Stimulated activated effector memory CD8-positive, alpha-beta T cell treated with anti-CD3 and anti-CD28 coated beads, Interleukin-12 subunit alpha, Interleukin-12 subunit beta, amount 100 ng/mL, for 72 hours (primary cell): ENCODE data around the gene HRC.
"Not testable (repeated sequence)": the region's sequence is repeated elsewhere in the genome, so short reads cannot be mapped to it uniquely, and the experiment has no call there.

Experiments
- ATAC-seq: fragments of 150-1000 bp; cut with Tn5 transposase; 2 replicates; pipeline ENCODE4 v1.10.0; 2021
- DNase-seq, 2 donors: peaks; one replicate each; pipeline ENCODE4 v3.0.0; 2021 to 2022; ENCODE audit warnings: low spot score in 2 of 2
- H3K27ac Mint-ChIP-seq: one replicate; pipeline ENCODE4 v1.8.0; 2022; ENCODE audit warnings: mild to moderate bottlenecking, mixed read lengths
- H3K36me3 Mint-ChIP-seq: one replicate; pipeline ENCODE4 v1.8.0; 2022; ENCODE audit warnings: mild to moderate bottlenecking, mixed read lengths
- H3K4me1 Mint-ChIP-seq: one replicate; pipeline ENCODE4 v1.8.0; 2022; ENCODE audit warnings: mixed read lengths
- H3K4me3 Mint-ChIP-seq: one replicate; pipeline ENCODE4 v1.8.0; 2022; ENCODE audit warnings: mild to moderate bottlenecking, mixed read lengths
- H3K9me3 Mint-ChIP-seq: one replicate; pipeline ENCODE4 v1.8.0; 2022; ENCODE audit warnings: mixed read lengths

The HRC gene

DNA sequence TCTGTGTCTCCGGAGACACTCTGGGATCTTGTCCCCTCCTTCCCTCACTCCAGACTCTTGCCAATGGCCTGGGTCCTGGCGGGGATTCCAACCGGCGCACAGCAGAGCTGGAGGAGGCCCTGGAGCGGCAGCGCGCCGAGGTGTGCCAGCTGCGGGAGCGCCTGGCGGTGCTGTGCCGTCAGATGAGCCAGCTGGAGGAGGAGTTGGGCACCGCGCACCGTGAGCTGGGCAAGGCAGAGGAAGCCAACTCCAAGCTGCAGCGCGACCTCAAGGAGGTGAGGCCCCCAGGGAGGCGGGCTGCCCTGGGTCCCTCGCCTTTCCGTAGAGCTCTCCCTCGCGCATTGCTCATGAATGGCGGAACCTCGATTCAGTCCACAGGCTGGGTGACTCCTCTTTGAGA lies 24.9 kb downstream of the HRC start:
- no peaks in the 10 kb centered on the region for H3K9me3 Mint-ChIP-seq

DNA sequence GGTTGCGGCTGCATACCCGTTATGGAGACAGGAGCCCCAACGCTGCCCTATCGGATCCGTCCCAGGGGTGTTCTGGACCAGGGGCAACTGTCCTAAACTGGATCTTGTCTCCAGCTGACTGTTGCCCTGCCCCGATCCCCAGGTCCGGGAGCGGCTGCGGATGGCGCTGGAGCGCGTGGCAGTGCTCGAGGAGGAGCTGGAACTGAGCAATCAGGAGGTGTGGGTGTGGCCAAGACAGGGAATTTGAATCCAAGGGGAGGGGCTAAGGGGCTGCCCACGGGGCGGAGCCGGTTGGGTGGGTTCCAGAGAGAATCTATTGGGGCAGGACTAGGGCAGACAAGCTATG lies 26.0 kb downstream of the HRC start:
- Mint-ChIP-seq H3K27ac (no peak overlapping the region), H3K36me3 (peaks cover 7% of the 10 kb centered on the region), H3K9me3 (no peaks in the 10 kb centered on the region), H3K4me3 (peak overlapping the region; percentile 71), H3K4me1 (peaks cover 34% of the 10 kb centered on the region)
- ATAC-seq, result no peak
- DNase-seq, result no peak

More for the DNA sequence above, 24.9 kb downstream of the HRC start:
- Mint-ChIP-seq H3K36me3 (peaks cover 12% of the 10 kb centered on the region), H3K27ac (no peak overlapping the region), H3K4me3 (no peak overlapping the region), H3K4me1 (peaks cover 41% of the 10 kb centered on the region)
- ATAC-seq (no peak), DNase-seq (no peak)

DNA sequence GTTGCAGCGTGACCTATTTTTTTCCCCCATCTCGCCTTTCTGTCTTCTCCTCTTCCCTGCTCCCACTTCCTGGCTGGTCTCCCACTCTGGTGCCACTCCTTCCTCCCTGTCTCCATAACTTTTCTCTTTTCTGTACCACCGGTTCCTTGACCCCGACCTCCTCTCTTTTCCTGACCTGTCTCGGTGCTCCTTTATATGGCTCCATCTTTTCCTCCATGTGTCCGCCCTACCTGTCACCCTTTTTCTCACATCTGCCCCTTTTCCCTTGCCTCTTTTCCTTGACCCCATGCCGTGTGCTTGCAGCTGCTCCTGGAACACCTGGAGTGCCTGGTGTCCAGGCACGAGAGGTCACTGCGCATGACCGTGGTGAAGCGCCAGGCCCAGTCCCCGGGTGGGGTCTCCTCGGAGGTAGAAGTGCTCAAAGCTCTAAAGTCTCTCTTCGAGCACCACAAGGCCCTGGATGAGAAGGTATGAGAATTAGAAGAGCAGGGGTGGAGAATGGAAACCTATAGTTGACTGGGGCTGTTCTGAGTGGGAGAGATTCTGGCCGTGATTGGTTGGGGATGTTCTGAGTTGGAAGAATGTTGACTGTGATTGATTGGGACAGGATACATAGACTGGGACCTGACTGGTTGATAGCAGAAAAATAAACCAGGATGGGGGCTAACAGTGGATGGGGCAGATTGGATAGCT lies 26.5 kb downstream of the HRC start:
- Mint-ChIP-seq H3K4me3 (peak overlapping the region; percentile 71), H3K36me3 (peaks cover 6% of the 10 kb centered on the region), H3K4me1 (peaks cover 29% of the 10 kb centered on the region), H3K27ac (peak overlapping the region; percentile 22), H3K9me3 (no peaks in the 10 kb centered on the region)
- no peak for DNase-seq
- no peak for ATAC-seq

DNA sequence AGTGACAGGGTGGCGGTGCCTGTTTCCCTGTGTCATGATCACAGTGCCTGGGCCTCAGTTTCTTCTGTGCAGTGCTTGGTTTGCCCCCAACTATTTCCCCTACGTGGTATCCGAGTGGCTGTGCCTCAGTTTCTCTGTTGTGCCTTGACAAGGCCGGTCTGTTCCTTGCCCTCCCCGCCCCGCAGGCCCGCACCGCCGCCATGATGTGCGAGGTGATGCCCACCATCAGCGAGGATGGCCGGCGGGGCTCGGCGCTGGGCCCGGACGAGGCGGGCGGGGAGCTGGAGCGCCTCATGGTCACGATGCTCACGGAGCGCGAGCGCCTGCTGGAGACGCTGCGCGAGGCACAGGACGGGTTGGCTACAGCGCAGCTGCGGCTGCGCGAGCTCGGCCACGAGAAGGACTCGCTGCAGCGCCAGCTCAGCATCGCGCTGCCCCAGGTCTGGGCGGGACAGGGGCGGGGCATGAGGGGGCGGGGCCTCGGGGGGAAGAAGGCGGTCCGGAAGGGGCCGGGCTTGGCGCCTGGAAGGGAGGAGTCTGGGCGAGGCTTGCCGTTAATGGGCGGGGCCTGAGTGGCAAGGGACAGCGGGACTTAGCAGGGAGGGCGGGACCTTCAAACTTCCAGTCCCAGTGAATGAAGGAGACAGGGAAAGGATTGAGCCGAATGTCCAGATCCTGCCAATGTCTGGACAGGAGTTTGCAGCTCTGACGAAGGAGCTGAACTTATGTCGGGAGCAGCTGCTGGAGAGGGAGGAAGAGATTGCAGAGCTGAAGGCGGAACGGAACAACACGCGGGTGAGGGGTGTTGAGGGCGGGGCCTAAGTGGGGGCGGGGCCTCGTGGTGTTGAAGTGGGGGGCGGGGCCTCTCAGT lies 27.3 kb downstream of the HRC start:
- Mint-ChIP-seq H3K4me1 (peaks cover 22% of the 10 kb centered on the region), H3K4me3 (peak overlapping the region; percentile 71), H3K9me3 (no peaks in the 10 kb centered on the region), H3K27ac (peak overlapping the region; percentile 22), H3K36me3 (peaks cover 6% of the 10 kb centered on the region)
- ATAC-seq, result peak; percentile 97
- peak; percentile 89 to 98 for DNase-seq

DNA sequence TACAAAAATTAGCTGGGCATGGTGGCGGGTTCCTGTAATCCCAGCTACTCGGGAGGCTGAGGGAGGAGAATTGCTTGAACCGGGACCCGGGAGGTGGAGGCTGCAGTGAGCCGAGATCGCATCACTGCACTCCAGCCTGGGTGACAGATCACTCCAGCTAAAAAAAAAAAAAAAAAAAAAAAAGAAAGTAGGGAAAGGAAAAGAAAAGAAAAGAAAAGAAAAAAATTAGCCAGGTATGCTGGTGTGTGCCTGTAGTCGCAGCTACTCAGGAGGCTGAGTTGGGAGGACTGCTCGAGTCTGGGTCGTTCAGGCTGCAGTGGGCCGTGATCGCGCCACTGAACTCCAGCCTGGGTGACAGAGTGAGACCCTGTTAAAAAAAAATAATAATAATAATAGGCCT lies 28.0 kb downstream of the HRC start:
- H3K4me1 Mint-ChIP-seq, result peaks cover 17% of the 10 kb centered on the region
- H3K36me3 Mint-ChIP-seq, DNase-seq, H3K27ac Mint-ChIP-seq, H3K9me3 Mint-ChIP-seq, ATAC-seq: not testable (repeated sequence)
- H3K4me3 Mint-ChIP-seq, result peak overlapping the region; percentile 71

DNA sequence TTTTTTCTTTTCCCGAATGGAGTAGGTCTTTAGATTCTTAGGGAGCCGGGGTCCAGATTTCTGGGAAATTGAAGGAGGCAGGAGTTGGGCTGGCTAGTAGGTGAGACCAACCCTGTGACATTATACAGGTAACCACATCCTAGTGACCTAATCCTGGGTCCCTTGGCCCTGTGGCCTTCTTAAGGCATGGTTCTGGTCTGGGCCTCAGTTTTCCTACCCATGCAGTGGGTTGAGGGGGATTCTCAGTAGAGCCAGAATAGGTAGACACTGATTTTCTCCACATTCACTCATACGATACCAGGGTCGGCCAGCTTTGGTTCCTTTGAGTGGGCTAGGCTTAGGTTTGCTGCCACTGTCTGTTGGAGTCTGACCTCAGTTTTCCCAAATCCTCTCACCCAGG lies 28.6 kb downstream of the HRC start:
- no peak for ATAC-seq
- no peak for DNase-seq
- H3K36me3 Mint-ChIP-seq, result peaks cover 6% of the 10 kb centered on the region
- H3K9me3 Mint-ChIP-seq, result no peaks in the 10 kb centered on the region
- H3K27ac Mint-ChIP-seq, result no peak overlapping the region
- H3K4me1 Mint-ChIP-seq, result peaks cover 17% of the 10 kb centered on the region
- H3K4me3 Mint-ChIP-seq, result peak overlapping the region; percentile 71

DNA sequence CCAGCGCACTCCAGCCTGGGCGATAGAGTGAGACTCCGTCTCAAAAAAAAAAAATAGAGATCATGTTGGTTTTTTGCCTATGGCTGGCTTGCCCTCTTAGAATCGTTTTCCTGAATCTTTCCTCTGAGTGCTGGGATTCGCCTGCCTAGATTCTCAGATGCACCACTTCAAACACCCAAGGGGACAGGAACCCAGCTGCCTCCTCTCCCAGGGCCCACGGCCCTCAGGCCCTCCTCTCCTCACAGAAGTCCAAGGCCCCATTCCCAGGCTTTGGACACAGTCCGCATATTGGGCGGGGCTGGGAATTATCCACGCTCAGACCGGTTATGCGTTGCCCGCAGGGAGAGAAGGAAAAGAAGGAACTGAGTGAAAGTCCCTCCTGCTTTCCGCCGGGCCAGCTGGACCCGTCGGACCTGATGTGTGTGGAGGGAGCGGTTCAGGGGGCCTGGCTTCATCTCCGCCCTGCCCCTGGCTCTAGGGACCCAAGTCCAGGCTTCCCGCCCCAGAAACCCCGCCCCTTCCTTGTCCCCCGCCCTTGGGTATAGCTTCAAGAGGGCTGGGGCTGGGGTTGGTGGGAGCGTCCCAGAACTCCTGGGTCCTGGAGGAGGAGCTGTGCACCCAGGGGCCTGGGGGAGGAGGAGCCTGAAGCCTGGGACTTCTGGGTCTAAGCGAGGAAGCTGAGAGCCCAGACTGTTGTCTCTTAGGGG lies 30.0 kb downstream of the HRC start:
- Mint-ChIP-seq H3K4me3 (no peak overlapping the region), H3K27ac (no peak overlapping the region), H3K9me3 (no peaks in the 10 kb centered on the region), H3K4me1 (peaks cover 27% of the 10 kb centered on the region), H3K36me3 (peaks cover 6% of the 10 kb centered on the region)
- no peak for DNase-seq
- no peak for ATAC-seq

DNA sequence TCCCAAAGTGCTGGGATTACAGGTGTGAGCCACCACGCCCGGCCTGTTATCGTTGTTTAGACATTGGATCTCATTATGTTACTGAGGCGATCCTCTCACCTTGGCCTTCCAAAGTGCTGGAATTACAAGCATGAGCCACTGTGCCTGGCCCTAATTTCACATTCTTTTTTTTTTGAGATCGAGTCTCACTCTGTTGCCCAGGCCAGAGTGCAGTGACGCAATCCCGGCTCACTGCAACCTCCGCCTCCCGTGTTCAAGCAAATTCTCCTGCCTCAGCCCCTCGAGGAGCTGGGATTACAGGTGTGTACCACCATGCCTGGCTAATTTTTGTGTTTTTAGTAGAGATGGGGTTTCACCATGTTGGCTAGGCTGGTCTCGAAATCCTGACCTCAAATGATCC lies 31.9 kb downstream of the HRC start:
- H3K4me3 Mint-ChIP-seq, ATAC-seq, H3K27ac Mint-ChIP-seq, H3K9me3 Mint-ChIP-seq, H3K36me3 Mint-ChIP-seq, DNase-seq: not testable (repeated sequence)
- H3K4me1 Mint-ChIP-seq, result peaks cover 21% of the 10 kb centered on the region

DNA sequence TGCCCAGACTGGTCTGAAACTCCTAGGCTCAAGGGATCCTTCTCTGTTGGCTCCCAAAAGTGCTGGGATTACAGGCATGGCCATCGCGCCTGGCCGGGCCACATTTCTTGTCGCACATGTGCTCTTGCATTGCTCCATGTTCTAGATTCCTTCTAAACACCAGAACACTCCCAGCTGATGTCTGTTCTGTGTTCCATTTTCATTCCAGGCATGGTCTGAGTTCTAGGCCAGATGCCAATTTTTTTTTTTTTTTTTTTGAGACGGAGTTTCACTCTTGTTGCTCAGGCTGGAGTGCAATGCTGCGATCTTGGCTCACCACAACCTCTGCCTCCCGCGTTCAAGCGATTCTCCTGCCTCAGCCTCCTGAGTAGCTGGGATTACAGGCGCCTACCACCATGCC lies 33.4 kb downstream of the HRC start:
- peaks cover 28% of the 10 kb centered on the region for H3K4me1 Mint-ChIP-seq
- not testable (repeated sequence) for H3K27ac Mint-ChIP-seq, H3K4me3 Mint-ChIP-seq, H3K36me3 Mint-ChIP-seq, H3K9me3 Mint-ChIP-seq, DNase-seq, ATAC-seq

DNA sequence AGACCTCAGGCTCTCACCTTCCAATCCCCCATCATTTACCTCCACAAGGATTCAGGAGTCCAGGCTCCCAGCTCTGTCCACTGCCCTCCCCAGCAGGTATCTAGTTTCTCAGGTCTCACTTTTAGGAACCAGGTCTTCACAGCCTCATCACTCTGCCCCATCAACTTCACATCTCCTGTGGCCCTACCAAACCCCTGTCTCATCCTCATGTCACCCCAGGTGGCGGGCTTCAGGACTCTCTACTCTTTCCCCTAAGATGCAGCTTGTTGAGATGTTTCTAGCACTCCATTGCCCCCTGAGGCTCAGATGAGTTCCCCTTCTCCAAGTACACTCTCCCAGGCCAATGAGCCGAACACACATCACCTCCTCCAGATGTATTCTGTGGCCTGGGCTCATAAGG lies 34.3 kb downstream of the HRC start:
- H3K4me1 Mint-ChIP-seq, result peaks cover 37% of the 10 kb centered on the region
- H3K4me3 Mint-ChIP-seq, result peak overlapping the region; percentile 85
- DNase-seq (no peak), ATAC-seq (no peak)
- no peaks in the 10 kb centered on the region for H3K9me3 Mint-ChIP-seq
- H3K36me3 Mint-ChIP-seq, result no peaks in the 10 kb centered on the region
- peak overlapping the region; percentile 32 for H3K27ac Mint-ChIP-seq

DNA sequence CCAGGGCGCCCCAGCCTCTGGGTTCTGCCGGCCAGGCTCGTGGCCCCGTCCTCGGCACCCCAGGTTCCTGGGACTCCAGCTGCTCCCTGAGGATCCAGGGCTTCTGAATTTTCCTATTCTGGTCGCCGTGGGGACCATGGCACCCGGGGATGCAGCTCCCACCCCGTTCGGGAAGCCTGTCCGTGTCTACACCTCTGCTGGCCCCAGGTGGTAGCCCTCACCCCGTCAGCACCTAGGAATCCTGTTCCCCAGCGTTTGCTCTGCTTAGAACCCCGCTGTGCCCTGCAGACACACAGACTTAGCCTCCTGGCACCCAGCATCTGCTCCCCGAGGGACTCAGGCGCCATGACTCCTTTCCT lies 34.9 kb downstream of the HRC start:
- Mint-ChIP-seq H3K4me3 (peak overlapping the region; percentile 85), H3K9me3 (no peaks in the 10 kb centered on the region), H3K4me1 (peaks cover 39% of the 10 kb centered on the region), H3K27ac (peak overlapping the region; percentile 32), H3K36me3 (no peaks in the 10 kb centered on the region)
- ATAC-seq (no peak), DNase-seq (no peak)

DNA sequence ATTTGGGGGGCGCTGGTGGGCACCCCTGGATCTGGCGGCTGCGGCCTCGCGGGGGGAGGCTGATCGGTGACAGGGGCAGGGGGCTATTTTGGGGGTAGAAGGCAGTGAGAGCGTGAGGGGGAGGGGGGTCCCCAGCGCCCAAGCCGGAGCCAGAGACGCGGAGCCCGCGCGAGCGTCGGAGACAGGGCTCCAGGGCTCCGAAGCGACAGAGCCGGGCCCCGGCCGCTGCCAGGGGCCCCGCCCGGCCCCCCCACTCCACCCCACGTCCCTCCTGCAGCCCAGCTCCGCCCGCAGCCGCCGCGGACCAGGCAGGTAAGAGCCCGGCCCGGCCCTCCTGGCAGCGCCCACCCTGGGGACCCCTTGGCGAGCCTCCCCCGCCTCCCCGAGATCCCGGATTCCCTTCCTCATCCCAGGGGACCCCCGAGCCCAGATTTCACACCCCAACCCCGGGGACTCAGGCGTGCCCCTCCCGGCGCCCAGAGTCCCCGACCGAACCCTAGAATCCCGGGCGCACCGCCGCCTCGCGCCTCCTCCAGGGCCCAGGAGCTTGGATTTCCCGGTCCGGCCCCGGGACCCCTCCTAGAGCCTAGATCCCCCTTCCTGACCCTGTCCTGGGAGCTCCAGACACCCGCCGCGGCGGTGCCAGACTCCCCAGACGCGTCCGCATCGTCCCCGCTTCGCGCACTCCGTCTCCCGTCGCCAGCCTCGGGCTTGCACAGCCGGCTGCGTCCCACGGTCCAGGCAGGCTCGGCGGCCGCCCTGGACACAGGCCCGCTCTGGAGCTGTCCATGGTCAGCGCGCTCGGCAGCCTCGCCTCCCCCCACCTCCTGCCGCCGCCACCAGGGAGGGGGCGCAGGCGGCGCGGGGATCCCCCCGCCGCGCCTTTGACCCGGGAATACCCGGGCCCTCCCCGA lies 35.5 kb downstream of the HRC start, which contains the start of gene PPFIA3:
PPFIA3 (plus strand) TSS at position 134 of the 914 bp plus-strand sequence. CDS start 8,330 bp downstream, outside the sequence.
- H3K9me3 Mint-ChIP-seq, result no peaks in the 10 kb centered on the region
- ATAC-seq (peak; percentile 14), DNase-seq (peak; percentile 29 to 66)
- H3K27ac Mint-ChIP-seq, result peak within 1 kb of the TSS; percentile 93
- peaks cover 43% of the 10 kb centered on the region for H3K4me1 Mint-ChIP-seq
- H3K4me3 Mint-ChIP-seq, result peak within 1 kb of the TSS; percentile 85
- H3K36me3 Mint-ChIP-seq, result no peaks in the 10 kb centered on the region

DNA sequence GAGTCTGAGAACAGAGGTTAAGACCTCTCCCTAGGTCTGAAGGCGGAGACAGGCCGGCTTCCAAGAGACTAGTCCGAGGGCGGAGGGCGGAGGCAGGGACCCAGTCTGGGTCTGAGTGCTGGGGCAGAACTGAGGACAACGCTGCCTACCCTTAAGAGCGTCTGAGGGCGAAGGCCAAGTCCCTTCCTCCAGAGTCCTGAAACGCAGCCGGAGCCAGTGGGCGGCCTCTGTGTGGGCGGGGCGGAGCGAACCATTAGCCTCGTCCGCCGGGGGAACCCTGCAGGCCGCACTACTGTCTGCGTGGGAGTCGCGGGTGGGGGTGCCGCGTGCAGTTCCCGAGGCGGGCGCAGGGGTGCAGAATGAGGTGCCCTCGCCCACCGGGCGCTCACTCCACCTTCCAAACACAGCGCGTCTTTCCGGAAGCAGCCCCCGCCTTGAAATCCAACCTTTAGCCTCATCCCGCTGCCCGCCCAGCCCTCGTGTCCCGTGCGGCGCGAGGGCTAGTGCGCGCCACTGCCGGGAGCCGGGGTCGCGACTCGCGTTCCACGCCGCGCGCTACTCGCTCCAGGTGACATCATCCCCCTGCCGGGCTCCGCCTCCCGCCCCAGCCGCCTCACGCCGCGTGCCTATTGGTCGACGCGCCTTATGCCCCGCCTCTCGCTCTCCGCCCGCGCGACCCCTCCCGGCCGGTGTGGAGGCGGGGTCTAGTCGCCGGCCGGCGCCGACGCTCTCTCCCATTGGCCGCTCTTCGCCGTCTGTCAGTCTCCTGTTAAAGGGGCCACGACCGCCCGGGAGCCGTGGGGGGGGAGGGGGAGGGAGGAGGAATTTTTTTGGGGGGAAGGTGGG lies 36.4 kb downstream of the HRC start, which contains the start of gene C19orf73:
C19orf73 (minus strand) TSS at position 579 of the 846 bp plus-strand sequence; CDS start at position 458, 121 bp downstream.
- Mint-ChIP-seq H3K4me3 (peak within 1 kb of the TSS; percentile 85), H3K4me1 (peaks cover 46% of the 10 kb centered on the region)

More for the DNA sequence above, 36.4 kb downstream of the HRC start, which contains the start of gene C19orf73:
- H3K36me3 Mint-ChIP-seq, result no peaks in the 10 kb centered on the region
- ATAC-seq, result peak; percentile 84
- peak within 1 kb of the TSS; percentile 93 for H3K27ac Mint-ChIP-seq
- DNase-seq, result peak; percentile 96
- no peaks in the 10 kb centered on the region for H3K9me3 Mint-ChIP-seq
